Stomach (tissue), 9 donors: Measurements from ENCODE around the gene WDR17. TPM values are rescaled to one million over a fixed set of nuclear protein-coding genes. Genes with fewer than 3 reads are reported as not detected.
A peak's percentile ranks its signal among the peaks of the same experiment; 100 is the strongest.

Experiments
- DNase-seq, 2 donors: peaks; one replicate each; pipeline versions ENCODE4 v3.0.0 to v3.0.0-alpha.2; 2013 to 2019
- H3K27ac ChIP-seq, 5 donors: fragments of 200-600 bp in 4 of 5; sonication (generic) in 4 of 5; one replicate each; pipeline ENCODE4 v1.5.1; 2013 to 2019; ENCODE audit warnings: mild to moderate bottlenecking in 1 of 5, moderate library complexity in 1 of 5
- H3K27me3 ChIP-seq, 3 donors: fragments of 200-600 bp; sonication (generic); one replicate each; pipeline ENCODE4 v1.5.1; 2017 to 2019; ENCODE audit warnings: mixed run types in 1 of 3
- H3K36me3 ChIP-seq, 4 donors: fragments of 200-600 bp; sonication (generic); 1 replicate in 3 of 4; 2 replicates in 1 of 4; pipeline ENCODE4 v1.5.1; 2016 to 2019
- H3K4me1 ChIP-seq, 4 donors: fragments of 200-600 bp; sonication (generic); one replicate each; pipeline ENCODE4 v1.5.1; 2016 to 2019
- H3K4me3 ChIP-seq, 4 donors: fragments of 200-600 bp; sonication (generic) in 3 of 4; one replicate each; pipeline ENCODE4 v1.5.1; 2016 to 2019; ENCODE audit warnings: mild to moderate bottlenecking in 1 of 4
- H3K9me3 ChIP-seq, 4 donors: fragments of 200-600 bp; sonication (generic); one replicate each; pipeline ENCODE4 v1.5.1; 2016 to 2019
- CTCF ChIP-seq, 7 experiments: fragments of 450-650 bp in 4 of 7; fragments of 200-600 bp in 3 of 7; sonication (generic) in 3 of 7; IDR thresholded peaks; one replicate each; pipeline ENCODE4 v1.5.1; 2016 to 2019; ENCODE audit warnings: antibody characterized with exemption in 7 of 7, control low read depth in 2 of 7, mild to moderate bottlenecking in 1 of 7
- EP300 ChIP-seq: sonication (generic); formaldehyde crosslinking; IDR thresholded peaks from one replicate; pipeline ENCODE4 v1.6.1; 2017; ENCODE audit warnings: antibody characterized with exemption
- POLR2A ChIP-seq, 4 donors: fragments of 450-650 bp; IDR thresholded peaks; one replicate each; pipeline ENCODE4 v1.6.1; 2016; ENCODE audit warnings: antibody characterized with exemption in 4 of 4, control low read depth in 2 of 4, mild to moderate bottlenecking in 1 of 4, moderate library complexity in 1 of 4
- POLR2AphosphoS5 ChIP-seq, 3 donors: sonication (generic); formaldehyde crosslinking; IDR thresholded peaks; one replicate each; pipeline ENCODE4 v1.6.1; 2016; ENCODE audit warnings: antibody characterized with exemption in 3 of 3
- WGBS, 5 donors: extraction: QIAGEN DNeasy Blood & Tissue Kit in 3 of 5; methylation state at CpG; one replicate each; pipeline versions ENCODE4 v1.1.5 to v1.1.7; 2013 to 2018; 5-methylcytosine and 5-hydroxymethylcytosine counted together
- intact Hi-C: fragments of 100-400 bp; cut with DNase I; formaldehyde crosslinking; loops from one replicate; pipeline ENCODE4 v1.15.1; 2023; ENCODE audit warnings: low total_unique reads
- polyA plus RNA-seq, 3 donors: library from polyadenylated mRNA; stranded (reverse); fragments of 200-250 nt; gene quantifications; one replicate each; pipeline ENCODE4 v1.2.3, GENCODE V29; 2013
- total RNA-seq, 5 donors: library from RNA; depleted of rRNA; stranded (reverse); fragments of >200 nt; gene quantifications; one replicate each; pipeline versions ENCODE4 v1.1.0 to v1.2.3, GENCODE V29; 2014 to 2016
- donor health status: healthy with polysubstance abuse.
- donor health status: Bipolar disorder and iron deficiency.
- donor health status: healthy.

The WDR17 gene
- total and polyA plus RNA-seq, 8 donors: 0.31 to 6.6 (median 1.8) TPM; not detected in 1

DNA sequence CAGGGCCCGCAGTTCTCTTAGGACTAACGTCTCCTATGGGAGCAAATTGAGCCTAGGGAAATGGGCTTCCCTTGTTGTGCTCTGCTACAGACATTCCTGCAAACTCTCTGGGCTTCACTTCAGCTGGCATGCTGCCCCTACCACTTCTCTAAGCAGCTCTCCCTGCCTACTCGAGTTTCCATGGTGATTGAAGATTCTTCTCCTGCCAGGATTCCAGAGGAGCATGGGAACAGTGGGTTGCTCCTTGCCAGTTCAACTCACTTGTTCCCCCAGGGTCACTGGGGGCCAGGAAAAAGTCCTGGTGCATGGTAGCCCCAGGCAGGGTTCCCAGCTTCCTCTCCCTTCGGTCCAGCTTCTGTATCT is 21.1 kb upstream of the WDR17 start:
- H3K36me3 ChIP-seq: no peaks in the 10 kb centered on the region
- no peak overlapping the region for H3K27ac ChIP-seq
- TF ChIP-seq EP300: no peak
- no peak for TF ChIP-seq POLR2AphosphoS5 (IDR thresholded peaks at IDR 0.05)
- no peak for TF ChIP-seq POLR2A (IDR thresholded peaks at IDR 0.05)
- TF ChIP-seq CTCF (IDR thresholded peaks at IDR 0.05): no peak
- WGBS, 5 donors: 49 to 70% (median 56%) methylated on average over 3 to 4 of the region's 4 CpGs
- peaks cover 0 to 4% (median 0%) of the 10 kb centered on the region in 4 donors for H3K4me1 ChIP-seq
- intact Hi-C loops: no loop called here
- peak in 1 of 2 donors; percentile 12 for DNase-seq
- H3K4me3 ChIP-seq: no peak overlapping the region
- H3K27me3 ChIP-seq: no peaks in the 10 kb centered on the region
- no peaks in the 10 kb centered on the region for H3K9me3 ChIP-seq

- WGBS, 5 donors: 72 to 82% (median 80%) methylated on average over 4 of the region's 4 CpGs
- TF ChIP-seq POLR2A (IDR thresholded peaks at IDR 0.05) (no peak), EP300 (no peak), POLR2AphosphoS5 (IDR thresholded peaks at IDR 0.05) (no peak), CTCF (IDR thresholded peaks at IDR 0.05) (no peak)
Measured at GRCh38 chr4:176048631-176049030, 17.0 kb upstream of the WDR17 start.

DNA sequence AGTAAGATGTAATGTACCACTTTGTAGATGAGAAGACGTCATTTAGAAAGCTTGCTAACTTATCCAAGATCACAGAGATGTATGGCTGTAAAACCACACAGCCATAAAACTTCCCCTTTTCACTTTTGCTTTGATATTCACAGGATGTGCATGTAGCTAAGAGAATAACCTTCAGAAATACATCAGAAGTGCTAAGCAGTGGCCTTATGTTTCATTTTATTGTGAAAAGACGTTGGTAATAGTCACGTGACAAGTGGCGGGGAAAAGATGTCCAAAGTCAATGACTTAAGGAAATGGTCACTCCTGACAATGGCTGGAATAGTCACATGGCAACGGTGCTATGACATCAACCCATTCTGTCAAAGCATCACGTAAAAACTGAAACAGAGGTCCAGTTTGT is 12.9 kb upstream of the WDR17 start:
- intact Hi-C loops: no loop called here
- no peak for DNase-seq
- H3K9me3 ChIP-seq: no peaks in the 10 kb centered on the region
- no peak overlapping the region for H3K27ac ChIP-seq
- WGBS, 5 donors: 53 to 75% (median 68%) methylated on average over 6 of the region's 6 CpGs
- H3K4me1 ChIP-seq: no peaks in the 10 kb centered on the region
- H3K36me3 ChIP-seq: no peaks in the 10 kb centered on the region
- H3K4me3 ChIP-seq: no peak overlapping the region
- H3K27me3 ChIP-seq: no peaks in the 10 kb centered on the region
- no peak for TF ChIP-seq POLR2A (IDR thresholded peaks at IDR 0.05)
- no peak for TF ChIP-seq EP300
- no peak for TF ChIP-seq CTCF (IDR thresholded peaks at IDR 0.05)

More at GRCh38 chr4:176048631-176049030, 17.0 kb upstream of the WDR17 start:
- intact Hi-C loops: no loop called here
- no peaks in the 10 kb centered on the region for H3K9me3 ChIP-seq
- H3K36me3 ChIP-seq: no peaks in the 10 kb centered on the region
- no peak overlapping the region for H3K4me3 ChIP-seq
- no peak for DNase-seq
- no peaks in the 10 kb centered on the region for H3K27me3 ChIP-seq
- H3K4me1 ChIP-seq: peaks cover 0 to 4% (median 0%) of the 10 kb centered on the region in 4 donors
- H3K27ac ChIP-seq: no peak overlapping the region

- H3K4me3 ChIP-seq: no peak overlapping the region
- no peak for DNase-seq
- intact Hi-C loops: no loop called here
- WGBS, 5 donors: 66 to 84% (median 70%) methylated on average over 2 of the region's 2 CpGs
- no peaks in the 10 kb centered on the region for H3K9me3 ChIP-seq
- H3K27ac ChIP-seq: no peak overlapping the region
- TF ChIP-seq EP300 (no peak), POLR2AphosphoS5 (IDR thresholded peaks at IDR 0.05) (no peak), CTCF (IDR thresholded peaks at IDR 0.05) (no peak), POLR2A (IDR thresholded peaks at IDR 0.05) (no peak)
- no peaks in the 10 kb centered on the region for H3K27me3 ChIP-seq
- no peaks in the 10 kb centered on the region for H3K4me1 ChIP-seq
- no peaks in the 10 kb centered on the region for H3K36me3 ChIP-seq
Measured at GRCh38 chr4:176053785-176054184, 11.9 kb upstream of the WDR17 start.
